GM19193 (cell line): ENCODE results near the gene AKAP8L.

Experiments used
- POLR2A ChIP-seq: IDR thresholded peaks from 4 replicates; pipeline ENCODE4 v1.6.1; 2011; ENCODE audit not compliant: insufficient read depth, insufficient read length; ENCODE audit errors: extremely low read depth

The AKAP8L gene

GRCh38 chr19:15419413-15420025 is 731 bp upstream of the AKAP8L start:
- TF ChIP-seq POLR2A: no peak

DNA sequence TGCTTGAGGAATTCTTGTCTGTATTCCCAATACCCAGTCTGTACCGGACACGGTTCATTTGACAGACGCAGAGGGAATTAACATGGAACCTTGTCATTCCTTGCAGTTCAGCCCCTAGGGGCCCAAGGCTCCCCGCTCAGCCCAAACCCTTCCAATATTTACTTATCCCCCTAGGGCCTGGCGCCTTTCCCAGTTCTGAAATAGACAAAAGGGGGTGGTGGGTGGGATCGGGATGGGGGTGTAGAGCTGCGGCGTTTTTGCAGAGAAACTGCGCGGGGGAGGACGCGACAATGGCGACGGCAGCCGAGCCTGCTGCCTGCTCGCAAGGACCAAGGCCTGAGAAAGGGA is 583 bp downstream of the AKAP8L start:
- no peak for TF ChIP-seq POLR2A

DNA sequence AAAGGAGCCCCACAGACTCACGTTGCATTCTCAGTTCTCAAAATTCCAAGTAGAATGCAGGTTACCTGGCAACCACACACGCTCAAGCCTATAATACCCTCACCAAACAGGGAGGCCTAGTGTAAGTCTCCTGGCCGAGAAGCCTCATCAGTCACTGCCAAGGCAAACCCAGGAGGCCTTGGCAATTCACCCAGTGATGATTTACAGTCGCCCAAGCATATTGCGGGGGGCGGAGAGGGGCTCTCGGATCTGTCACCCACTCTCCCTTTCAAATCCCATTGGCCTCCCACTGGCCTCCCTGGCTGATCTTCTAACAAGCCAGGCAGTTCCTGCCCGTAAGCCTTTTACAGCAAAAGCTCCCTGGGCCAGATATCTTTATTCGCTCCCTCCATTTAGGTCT is 1.1 kb downstream of the AKAP8L start:
- no peak for TF ChIP-seq POLR2A

DNA sequence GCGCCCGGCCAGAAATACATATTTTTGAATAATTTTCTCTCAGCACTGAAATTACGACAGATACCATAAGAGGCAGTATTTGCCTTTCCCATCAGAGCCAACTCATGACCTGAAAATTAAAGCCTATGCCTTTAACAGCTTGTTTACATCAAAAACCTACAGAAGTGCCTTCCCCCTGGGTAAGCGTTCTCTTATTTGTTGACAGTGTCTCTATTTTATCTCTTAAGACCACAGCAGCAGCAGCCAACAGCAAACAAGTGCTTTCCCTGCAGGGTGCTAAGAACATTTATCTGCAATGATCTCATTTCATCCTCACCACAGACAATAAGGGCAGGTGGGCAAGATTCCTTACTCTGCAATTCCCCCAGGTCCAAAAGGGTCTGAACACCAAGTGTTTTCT is 6.0 kb downstream of the AKAP8L start:
- TF ChIP-seq POLR2A: no peak

GRCh38 chr19:15404780-15405211 is 14.0 kb downstream of the AKAP8L start:
- TF ChIP-seq POLR2A: no peak

GRCh38 chr19:15404097-15404779 is 14.6 kb downstream of the AKAP8L start:
- no peak for TF ChIP-seq POLR2A

GRCh38 chr19:15403151-15403531 is 15.6 kb downstream of the AKAP8L start:
- TF ChIP-seq POLR2A: no peak

DNA sequence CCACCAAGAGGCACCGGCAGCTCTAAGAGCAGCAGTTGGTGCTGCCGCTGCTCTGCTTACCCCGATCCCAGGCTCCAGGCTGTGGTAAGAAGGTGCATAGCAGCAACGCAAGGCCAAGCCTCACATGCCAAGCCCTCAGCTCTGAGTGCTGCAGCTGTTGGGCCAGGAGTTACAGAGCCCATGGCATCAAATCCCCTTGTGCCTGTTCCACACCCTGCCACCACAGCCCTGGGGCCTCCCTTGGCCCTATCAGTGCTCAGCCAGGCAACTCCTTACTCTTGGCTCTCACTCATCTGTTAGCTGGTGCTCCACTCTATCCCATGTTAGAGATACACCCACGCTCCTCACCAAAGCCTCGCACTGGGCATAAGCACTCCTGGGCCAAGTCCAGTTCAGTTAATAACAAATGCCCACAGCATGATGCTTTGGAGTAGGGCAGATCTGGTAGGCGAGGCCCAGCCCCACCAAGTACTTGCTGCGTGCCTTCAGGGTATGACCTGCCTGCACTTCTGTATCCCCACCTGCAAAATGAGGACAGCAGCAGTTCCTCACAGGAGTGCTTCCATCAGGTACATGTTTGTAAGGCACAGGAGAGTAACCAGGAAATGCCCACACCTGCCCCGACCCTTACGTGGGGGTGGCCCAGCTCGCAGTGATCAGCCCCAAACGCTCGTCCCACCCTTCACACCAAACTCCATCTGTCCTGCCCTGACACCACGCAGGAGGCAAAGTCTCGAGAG is 16.2 kb downstream of the AKAP8L start:
- no peak for TF ChIP-seq POLR2A

GRCh38 chr19:15401397-15401710 is 17.4 kb downstream of the AKAP8L start:
- no peak for TF ChIP-seq POLR2A

- no peak for TF ChIP-seq POLR2A
These were observed 18.0 kb downstream of the AKAP8L start for GRCh38 chr19:15400521-15401396.

DNA sequence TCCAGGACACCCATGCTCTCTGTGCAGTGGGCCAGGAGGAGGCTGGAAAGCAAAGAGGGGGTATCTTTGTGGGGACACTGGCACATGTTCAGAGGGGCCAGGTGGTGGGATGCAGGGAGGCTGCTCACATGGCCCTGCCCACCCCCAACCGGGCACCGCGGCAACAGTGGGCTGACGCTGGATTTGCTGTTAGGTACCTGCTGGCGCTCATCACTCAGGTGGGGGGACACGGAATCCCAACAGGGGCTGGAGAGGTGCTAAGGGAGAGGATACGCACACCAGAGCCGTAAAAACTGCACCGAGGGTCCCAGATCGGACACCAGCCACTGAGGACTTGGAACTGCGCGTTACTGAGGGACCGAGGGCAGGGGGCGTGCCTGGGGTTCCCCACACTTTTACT is 19.2 kb downstream of the AKAP8L start:
- TF ChIP-seq POLR2A: no peak

DNA sequence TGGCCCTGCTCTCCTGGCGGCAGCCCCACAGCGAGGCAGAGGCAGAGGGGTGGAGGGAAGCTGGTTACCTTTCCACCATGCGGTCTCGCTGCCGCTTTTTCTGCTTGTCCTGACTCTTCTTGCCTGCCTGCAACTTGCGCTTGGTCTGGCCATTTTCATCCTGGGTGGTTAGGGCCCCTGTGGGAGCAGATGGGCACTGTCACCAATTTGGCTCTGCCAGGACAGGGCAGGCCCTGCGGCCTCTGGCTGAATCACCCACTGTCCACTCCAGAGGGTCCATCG is 19.6 kb downstream of the AKAP8L start:
- TF ChIP-seq POLR2A: no peak

- TF ChIP-seq POLR2A: no peak
These were observed 20.1 kb downstream of the AKAP8L start for GRCh38 chr19:15398501-15399233.

DNA sequence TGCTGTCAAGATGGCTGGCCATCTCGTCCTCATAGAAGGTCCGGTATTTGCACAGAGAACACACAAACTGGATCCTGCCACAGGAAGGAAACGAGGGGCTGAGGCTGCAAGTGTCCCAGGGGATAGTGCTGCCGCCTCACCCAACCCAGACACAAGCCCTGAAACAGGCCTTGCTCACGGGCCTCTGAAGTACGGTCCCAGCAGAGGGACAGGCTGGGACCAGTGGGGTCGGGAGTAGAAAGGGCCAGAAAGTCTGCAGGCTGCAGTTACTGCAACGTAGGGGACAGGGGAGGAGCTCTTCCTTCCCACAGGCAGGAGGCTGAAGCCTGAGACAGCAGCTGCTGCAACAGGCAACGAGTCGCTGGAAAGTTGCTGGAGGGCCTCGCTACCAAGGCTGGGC is 21.0 kb downstream of the AKAP8L start:
- TF ChIP-seq POLR2A: no peak

GRCh38 chr19:15397236-15397635 is 21.6 kb downstream of the AKAP8L start:
- TF ChIP-seq POLR2A: no peak
